Breast epithelium (tissue), 3 donors: ENCODE data around the gene LDAH.

Experiments used
- POLR2A ChIP-seq: fragments of 450-650 bp; IDR thresholded peaks from one replicate; pipeline ENCODE4 v1.6.1; 2016; ENCODE audit warnings: antibody characterized with exemption, mild to moderate bottlenecking, moderate library complexity
- TF ChIP-seq, protein P1 (sequence below), 3 donors: fragments of 450-650 bp; IDR thresholded peaks; one replicate each; pipeline ENCODE4 v1.5.1; 2016 to 2017; ENCODE audit warnings: antibody characterized with exemption in 3 of 3, mild to moderate bottlenecking in 3 of 3, moderate library complexity in 3 of 3

DNA sequence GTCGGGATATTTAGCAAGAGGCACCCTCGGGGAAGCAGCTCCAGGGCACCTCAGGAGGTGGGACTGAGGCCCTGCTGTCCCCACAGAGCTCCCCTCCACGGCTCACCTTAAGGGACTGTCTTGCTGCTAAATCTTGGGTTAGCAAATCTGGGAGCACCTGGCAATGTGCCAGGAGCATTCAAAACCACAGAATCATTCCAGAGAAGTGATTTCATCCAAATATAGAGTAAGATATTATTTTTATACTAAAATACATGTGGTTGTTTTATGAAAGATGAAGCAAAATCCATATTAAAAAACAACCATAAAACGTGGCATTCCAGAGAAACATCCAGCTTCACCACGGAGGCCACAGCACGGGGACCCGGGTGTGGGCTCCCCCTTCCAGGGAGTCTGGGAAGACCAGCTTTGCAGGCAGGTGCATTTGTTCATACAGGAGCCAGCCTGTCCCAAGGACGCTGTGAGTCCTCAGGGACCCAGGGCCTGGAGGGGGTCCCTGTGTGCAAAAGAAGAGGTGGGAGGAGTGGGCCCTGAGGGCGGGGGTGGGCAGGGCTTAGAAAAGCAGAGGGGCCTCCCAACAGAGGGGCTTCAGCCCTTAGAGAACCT, 188.3 kb downstream of the LDAH start:
- TF ChIP-seq, protein P1, sequence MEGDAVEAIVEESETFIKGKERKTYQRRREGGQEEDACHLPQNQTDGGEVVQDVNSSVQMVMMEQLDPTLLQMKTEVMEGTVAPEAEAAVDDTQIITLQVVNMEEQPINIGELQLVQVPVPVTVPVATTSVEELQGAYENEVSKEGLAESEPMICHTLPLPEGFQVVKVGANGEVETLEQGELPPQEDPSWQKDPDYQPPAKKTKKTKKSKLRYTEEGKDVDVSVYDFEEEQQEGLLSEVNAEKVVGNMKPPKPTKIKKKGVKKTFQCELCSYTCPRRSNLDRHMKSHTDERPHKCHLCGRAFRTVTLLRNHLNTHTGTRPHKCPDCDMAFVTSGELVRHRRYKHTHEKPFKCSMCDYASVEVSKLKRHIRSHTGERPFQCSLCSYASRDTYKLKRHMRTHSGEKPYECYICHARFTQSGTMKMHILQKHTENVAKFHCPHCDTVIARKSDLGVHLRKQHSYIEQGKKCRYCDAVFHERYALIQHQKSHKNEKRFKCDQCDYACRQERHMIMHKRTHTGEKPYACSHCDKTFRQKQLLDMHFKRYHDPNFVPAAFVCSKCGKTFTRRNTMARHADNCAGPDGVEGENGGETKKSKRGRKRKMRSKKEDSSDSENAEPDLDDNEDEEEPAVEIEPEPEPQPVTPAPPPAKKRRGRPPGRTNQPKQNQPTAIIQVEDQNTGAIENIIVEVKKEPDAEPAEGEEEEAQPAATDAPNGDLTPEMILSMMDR (IDR thresholded peaks at IDR 0.05): no peak
- no peak for TF ChIP-seq POLR2A
